ENCODE data around the gene KIT.

KIT gene

DNA sequence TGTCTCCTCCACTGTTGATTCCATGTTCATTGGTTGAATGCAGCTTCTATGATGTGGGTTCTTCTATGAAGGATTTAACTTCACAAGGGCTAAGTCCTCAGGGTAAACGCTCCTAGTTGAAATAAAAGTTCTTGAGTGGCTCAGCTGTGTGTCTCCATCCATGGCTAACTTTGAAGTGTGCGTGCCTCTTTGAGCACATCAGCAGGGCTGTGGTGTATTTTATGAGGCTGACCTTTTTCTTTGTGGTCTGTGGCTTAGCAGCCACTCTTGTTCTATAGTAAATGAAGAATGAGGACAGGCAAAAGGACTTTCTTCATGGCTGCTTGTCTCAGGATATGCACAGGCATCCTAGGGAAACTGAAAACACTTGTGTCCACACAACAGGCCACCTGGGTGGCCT, 88.5 kb downstream of the KIT start:
- DNase-seq: no peak

DNA sequence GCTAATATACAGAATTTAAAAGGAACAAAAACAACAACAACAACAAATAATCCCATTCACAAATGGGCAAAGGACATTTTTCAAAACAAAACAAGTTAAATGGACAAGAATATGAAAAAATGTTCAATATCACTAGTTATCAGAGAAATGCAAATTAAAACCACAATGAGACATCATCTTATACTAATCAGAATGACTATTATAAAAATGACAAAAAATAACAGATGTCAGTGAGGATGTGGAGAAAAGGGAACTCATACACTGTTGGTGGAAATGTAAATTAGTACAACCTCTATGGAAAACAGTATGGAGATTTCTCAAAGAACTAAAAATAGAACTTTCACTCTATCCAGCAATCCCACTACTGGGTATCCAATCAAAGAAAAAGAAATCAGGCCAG, 92.6 kb downstream of the KIT start:
- DNase-seq: no peak

- no peak for DNase-seq
These were observed 96.6 kb downstream of the KIT start for GRCh38 chr4:54754394-54754793.

DNA sequence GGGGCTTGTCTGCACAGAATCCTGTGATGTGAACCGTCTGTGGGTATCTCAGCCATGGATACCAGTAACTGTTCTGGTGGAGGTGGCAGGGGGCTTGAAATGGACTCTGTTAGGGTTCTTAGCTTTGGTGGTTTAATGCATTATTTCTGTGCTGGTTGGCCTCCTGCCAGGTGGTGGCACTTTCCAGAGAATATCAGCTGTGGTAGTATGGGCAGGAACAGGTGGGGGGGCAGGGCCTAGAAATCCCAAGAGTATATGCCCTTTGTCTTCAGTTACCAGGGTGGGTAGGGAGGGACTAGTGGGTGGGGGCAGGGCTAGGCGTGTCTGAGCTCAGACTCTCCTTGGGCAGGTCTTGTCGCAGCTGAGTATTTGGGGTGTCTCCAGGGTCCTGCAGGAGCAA, 106.7 kb downstream of the KIT start:
- no peak for DNase-seq

DNA sequence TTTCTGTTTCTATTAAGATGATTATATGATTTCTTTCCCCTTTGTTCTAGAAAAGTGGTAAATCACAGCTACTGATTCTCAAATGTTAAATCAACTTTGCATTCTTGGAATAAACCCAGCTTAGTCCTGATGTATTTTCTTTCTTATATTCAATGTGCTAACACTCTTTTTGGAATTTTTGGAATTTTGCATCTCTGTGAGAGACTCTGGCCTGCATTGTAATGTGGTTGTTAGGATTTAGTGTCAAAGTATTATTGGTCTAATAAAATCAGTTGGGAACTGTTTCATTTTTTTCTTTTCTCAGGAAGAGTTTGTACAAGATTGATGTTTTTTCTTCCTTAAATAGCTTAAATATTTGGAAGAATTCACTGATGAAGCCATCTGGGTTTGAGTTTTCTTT, 109.6 kb downstream of the KIT start:
- DNase-seq: no peak

DNA sequence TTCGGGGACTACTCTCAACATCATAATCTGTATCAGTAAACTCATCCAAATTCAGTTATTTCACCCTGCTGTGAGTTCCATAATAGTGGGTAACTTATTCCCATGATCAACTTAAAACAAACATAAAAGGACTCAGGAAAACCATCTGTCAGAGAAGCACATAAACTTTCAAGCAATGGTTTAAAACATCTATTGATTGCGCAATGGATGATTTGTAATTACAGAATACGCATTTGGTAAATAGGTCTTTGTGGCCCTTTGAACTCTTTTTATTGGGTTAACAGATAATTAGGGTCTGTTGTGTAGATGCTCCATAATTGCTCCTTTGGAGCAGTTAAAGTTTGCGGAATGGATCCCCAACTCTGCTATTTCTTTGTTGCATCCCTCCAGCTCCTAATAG, 115.3 kb downstream of the KIT start:
- DNase-seq: no peak

DNA sequence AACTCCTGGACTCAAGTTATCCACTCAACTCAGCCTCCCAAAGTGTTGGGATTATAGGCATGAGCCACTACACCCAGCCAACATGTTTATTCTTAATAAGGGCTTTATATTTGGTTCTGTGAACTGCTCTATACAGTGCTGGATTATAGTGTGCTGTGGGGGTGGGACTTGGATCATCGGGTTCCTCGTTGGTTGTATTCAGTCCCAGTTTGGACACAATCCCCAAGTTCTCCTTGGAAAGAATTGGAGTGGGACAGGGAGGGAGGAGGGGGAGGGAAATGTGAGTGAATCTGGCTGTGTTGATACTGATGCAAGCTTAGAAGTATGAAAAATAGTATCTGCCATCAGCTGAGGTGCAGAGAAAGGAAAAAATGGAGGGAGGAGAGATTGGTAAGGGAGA, 121.3 kb downstream of the KIT start:
- no peak for DNase-seq

GRCh38 chr4:54779476-54780148, 121.9 kb downstream of the KIT start:
- no peak for DNase-seq

DNA sequence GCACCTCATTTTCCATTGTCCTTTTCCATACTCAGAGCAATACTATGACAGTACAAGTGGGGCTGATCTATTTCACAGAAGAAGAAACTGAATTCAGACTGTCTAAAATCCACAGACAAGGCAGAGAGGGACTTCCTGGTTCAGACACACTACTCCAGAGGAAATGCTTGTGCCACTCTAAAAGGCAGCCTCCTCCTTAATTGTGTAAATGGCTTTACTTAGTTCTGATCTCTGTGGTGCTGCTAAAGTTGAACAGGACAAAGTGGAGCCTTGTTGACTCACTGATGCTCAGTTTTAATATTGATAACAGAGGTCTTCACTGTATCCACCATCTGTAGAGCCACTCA, 122.4 kb downstream of the KIT start:
- DNase-seq: no peak

DNA sequence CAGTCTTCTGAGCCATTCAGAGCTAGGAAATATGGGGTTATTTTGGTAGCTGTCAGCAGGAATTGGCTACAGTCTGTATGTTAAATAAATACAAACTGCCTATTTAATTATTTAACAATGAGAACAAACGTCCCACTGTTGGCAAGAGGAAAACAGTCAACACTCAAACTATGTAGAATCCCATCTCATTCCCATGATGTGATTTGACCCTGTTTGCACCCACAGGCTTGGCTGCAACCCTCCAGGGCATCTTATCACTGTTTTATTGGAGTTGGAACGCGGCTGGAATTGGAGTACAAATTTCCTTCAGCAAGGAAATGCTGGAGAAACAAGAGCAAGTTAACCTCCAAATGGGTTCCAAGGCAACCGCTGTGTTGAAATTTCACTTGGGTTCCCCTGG, 124.0 kb downstream of the KIT start:
- DNase-seq: no peak

DNA sequence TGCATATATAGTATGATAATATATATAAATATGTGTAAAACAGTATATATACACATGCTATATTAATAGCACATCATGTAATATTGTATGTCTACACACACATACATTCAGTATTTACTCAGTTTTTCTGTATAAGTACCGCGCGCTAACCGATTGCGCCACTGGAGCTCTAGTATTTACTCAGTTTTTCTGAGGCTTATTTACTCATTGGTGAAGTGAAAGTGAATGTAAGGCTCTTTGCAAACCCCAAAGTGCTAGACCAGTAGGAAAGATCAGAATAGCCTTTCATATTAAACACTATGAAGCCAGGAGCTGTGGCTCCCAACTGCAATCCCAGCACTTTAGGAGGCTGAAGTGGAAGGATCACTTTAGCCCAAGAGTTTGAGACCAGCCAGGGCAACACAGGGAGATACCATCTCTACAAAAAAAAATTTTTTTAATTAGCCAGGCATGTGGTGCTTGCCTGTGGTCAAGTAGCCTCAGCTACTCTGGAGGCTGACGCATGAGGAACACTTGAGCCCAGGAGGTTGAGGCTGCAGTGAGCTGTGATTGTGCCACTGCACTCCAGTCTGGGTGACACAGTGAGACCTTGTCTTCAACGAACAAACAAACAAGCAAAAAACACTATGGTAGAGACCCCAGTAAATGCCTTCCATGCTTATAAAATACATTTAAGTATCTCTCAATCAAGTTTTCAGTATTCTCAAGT, 125.8 kb downstream of the KIT start:
- DNase-seq: no peak

DNA sequence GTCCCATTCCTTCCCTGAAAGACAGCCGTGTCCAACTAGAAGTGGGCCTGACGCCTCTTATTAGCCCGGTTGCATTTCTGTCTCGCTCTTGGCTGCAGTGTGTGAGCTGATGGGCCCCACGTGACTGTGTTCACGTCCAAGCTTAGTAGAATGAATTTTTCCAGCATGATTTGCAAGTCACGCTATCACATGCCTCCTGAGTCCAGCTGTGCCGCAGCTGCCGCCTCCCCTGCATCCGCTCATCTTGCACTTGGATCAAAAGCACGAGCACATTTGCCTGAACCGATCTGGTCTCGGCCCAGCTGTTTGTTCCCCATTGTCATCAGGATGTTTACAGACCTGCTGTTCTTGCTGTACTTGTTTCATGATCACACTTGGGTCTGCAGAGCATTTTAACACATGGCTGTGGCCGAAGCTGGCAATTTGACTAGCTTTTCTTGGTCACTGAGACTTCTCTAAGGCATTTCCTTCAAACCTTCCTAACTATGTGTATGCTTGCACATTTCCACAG, 126.5 kb downstream of the KIT start:
- no peak for DNase-seq
